Stimulated activated CD4-positive, alpha-beta T cell treated with anti-CD3 and anti-CD28 coated beads, TNF-alpha, amount 100 ng/mL, for 24 hours (primary cell): Measurements from ENCODE around the gene CD28.
"Not testable (repeated sequence)": the region's sequence is repeated elsewhere in the genome, so short reads cannot be mapped to it uniquely, and the experiment has no call there.

Source experiments
- DNase-seq, 3 experiments: peaks; one replicate each; pipeline ENCODE4 v3.0.0-alpha.2; 2020; ENCODE audit warnings: low read depth in 3 of 3

The CD28 gene

GRCh38 chr2:203748331-203749126 lies 42.1 kb downstream of the CD28 start:
- no peak for DNase-seq

- no peak for DNase-seq
Observed at GRCh38 chr2:203750346-203751068, 44.1 kb downstream of the CD28 start.

- DNase-seq: no peak
Observed at GRCh38 chr2:203751685-203752271, 45.3 kb downstream of the CD28 start.

- no peak for DNase-seq
Observed at GRCh38 chr2:203756161-203756560, 49.7 kb downstream of the CD28 start.

GRCh38 chr2:203758841-203759689 lies 52.6 kb downstream of the CD28 start:
- DNase-seq: no peak

- DNase-seq: no peak
Observed at GRCh38 chr2:203759690-203760365, 53.4 kb downstream of the CD28 start.

- DNase-seq: no peak
Observed at GRCh38 chr2:203761121-203761520, 54.7 kb downstream of the CD28 start.

GRCh38 chr2:203763241-203763937 lies 57.0 kb downstream of the CD28 start:
- DNase-seq: peak in 2 of 3 experiments; percentile 29 to 37

- peak in 1 of 3 experiments; percentile 33 for DNase-seq
Observed at GRCh38 chr2:203763938-203764664, 57.7 kb downstream of the CD28 start.

- no peak for DNase-seq
Observed at GRCh38 chr2:203772456-203773165, 66.2 kb downstream of the CD28 start.

GRCh38 chr2:203774760-203775159 lies 68.3 kb downstream of the CD28 start:
- no peak for DNase-seq

- no peak for DNase-seq
Observed at GRCh38 chr2:203775684-203776083, 69.2 kb downstream of the CD28 start.

- DNase-seq: no peak
Observed at GRCh38 chr2:203777030-203777429, 70.6 kb downstream of the CD28 start.

- not testable (repeated sequence) for DNase-seq
Observed at GRCh38 chr2:203779477-203780073, 73.1 kb downstream of the CD28 start.

- DNase-seq: no peak
Observed at GRCh38 chr2:203780231-203780630, 73.8 kb downstream of the CD28 start.

GRCh38 chr2:203781151-203781550 lies 74.7 kb downstream of the CD28 start:
- no peak for DNase-seq

GRCh38 chr2:203782262-203782976 lies 76.0 kb downstream of the CD28 start:
- peak; percentile 52 to 60 (median 60) for DNase-seq
